ENCODE results near the gene MTUS2.

MTUS2 gene

GRCh38 chr13:28889086-28889732 is 69.1 kb downstream of the MTUS2 start:
- Histone ChIP-seq H3K36me3 (ENCODE audit: insufficient read depth, low read length) (no peaks in the 10 kb centered on the region), H3K9me3 (ENCODE audit: insufficient read depth, low read depth, low read length) (peaks cover 39% of the 10 kb centered on the region), H3K4me1 (ENCODE audit: insufficient read depth, low read length) (no peaks in the 10 kb centered on the region), H3K4me3 (ENCODE audit: low read length) (no peak overlapping the region), H3K27me3 (ENCODE audit: insufficient read depth, low read length) (no peaks in the 10 kb centered on the region), H3K27ac (ENCODE audit: low read depth, low read length) (no peak overlapping the region), H3K9ac (ENCODE audit: low read depth, low read length) (no peak overlapping the region)
- WGBS, result 75% methylated on average over 6 of the region's 6 CpGs

- H3K27ac ChIP-seq (ENCODE audit: low read depth, low read length), result no peak overlapping the region
- WGBS, result 66% methylated on average over 3 of the region's 3 CpGs
- no peaks in the 10 kb centered on the region for H3K36me3 ChIP-seq (ENCODE audit: insufficient read depth, low read length)
- peaks cover 51% of the 10 kb centered on the region for H3K9me3 ChIP-seq (ENCODE audit: insufficient read depth, low read depth, low read length)
- H3K9ac ChIP-seq (ENCODE audit: low read depth, low read length), result no peak overlapping the region
- no peaks in the 10 kb centered on the region for H3K27me3 ChIP-seq (ENCODE audit: insufficient read depth, low read length)
- H3K4me3 ChIP-seq (ENCODE audit: low read length), result no peak overlapping the region
- no peaks in the 10 kb centered on the region for H3K4me1 ChIP-seq (ENCODE audit: insufficient read depth, low read length)
Measured at GRCh38 chr13:28890712-28891111, 70.6 kb downstream of the MTUS2 start.

- no peak overlapping the region for H3K9ac ChIP-seq (ENCODE audit: low read depth, low read length)
- no peaks in the 10 kb centered on the region for H3K36me3 ChIP-seq (ENCODE audit: insufficient read depth, low read length)
- no peak overlapping the region for H3K4me3 ChIP-seq (ENCODE audit: low read length)
- peaks cover 74% of the 10 kb centered on the region for H3K9me3 ChIP-seq (ENCODE audit: insufficient read depth, low read depth, low read length)
- H3K27me3 ChIP-seq (ENCODE audit: insufficient read depth, low read length), result no peaks in the 10 kb centered on the region
- no peak overlapping the region for H3K27ac ChIP-seq (ENCODE audit: low read depth, low read length)
- H3K4me1 ChIP-seq (ENCODE audit: insufficient read depth, low read length), result no peaks in the 10 kb centered on the region
- whole genome bisulfite sequencing, result 84% methylated on average over 2 of the region's 2 CpGs
Measured at GRCh38 chr13:28918030-28918429, 97.9 kb downstream of the MTUS2 start.

GRCh38 chr13:28922341-28922740 is 102.2 kb downstream of the MTUS2 start:
- no peaks in the 10 kb centered on the region for H3K4me1 ChIP-seq (ENCODE audit: insufficient read depth, low read length)
- H3K4me3 ChIP-seq (ENCODE audit: low read length), result no peak overlapping the region
- H3K27me3 ChIP-seq (ENCODE audit: insufficient read depth, low read length), result no peaks in the 10 kb centered on the region
- 92% methylated on average over 6 of the region's 6 CpGs for WGBS
- H3K9me3 ChIP-seq (ENCODE audit: insufficient read depth, low read depth, low read length), result peaks cover 67% of the 10 kb centered on the region
- H3K9ac ChIP-seq (ENCODE audit: low read depth, low read length), result no peak overlapping the region
- H3K36me3 ChIP-seq (ENCODE audit: insufficient read depth, low read length), result no peaks in the 10 kb centered on the region
- H3K27ac ChIP-seq (ENCODE audit: low read depth, low read length), result no peak overlapping the region

- WGBS, result 66% methylated on average over 2 of the region's 2 CpGs
- no peak overlapping the region for H3K27ac ChIP-seq (ENCODE audit: low read depth, low read length)
- no peak overlapping the region for H3K4me3 ChIP-seq (ENCODE audit: low read length)
- no peaks in the 10 kb centered on the region for H3K36me3 ChIP-seq (ENCODE audit: insufficient read depth, low read length)
- H3K27me3 ChIP-seq (ENCODE audit: insufficient read depth, low read length), result no peaks in the 10 kb centered on the region
- peaks cover 41% of the 10 kb centered on the region for H3K9me3 ChIP-seq (ENCODE audit: insufficient read depth, low read depth, low read length)
- H3K9ac ChIP-seq (ENCODE audit: low read depth, low read length), result no peak overlapping the region
- no peaks in the 10 kb centered on the region for H3K4me1 ChIP-seq (ENCODE audit: insufficient read depth, low read length)
Measured at GRCh38 chr13:28935104-28935503, 115.0 kb downstream of the MTUS2 start.

GRCh38 chr13:28942906-28943305 is 122.8 kb downstream of the MTUS2 start:
- Histone ChIP-seq H3K36me3 (ENCODE audit: insufficient read depth, low read length) (no peaks in the 10 kb centered on the region), H3K27ac (ENCODE audit: low read depth, low read length) (no peak overlapping the region), H3K27me3 (ENCODE audit: insufficient read depth, low read length) (no peaks in the 10 kb centered on the region), H3K9ac (ENCODE audit: low read depth, low read length) (no peak overlapping the region), H3K4me3 (ENCODE audit: low read length) (no peak overlapping the region), H3K9me3 (ENCODE audit: insufficient read depth, low read depth, low read length) (peaks cover 45% of the 10 kb centered on the region), H3K4me1 (ENCODE audit: insufficient read depth, low read length) (no peaks in the 10 kb centered on the region)
- no CpG with 5 or more reads among the region's 2 CpGs for WGBS

- Histone ChIP-seq H3K9me3 (ENCODE audit: insufficient read depth, low read depth, low read length) (peaks cover 49% of the 10 kb centered on the region; the same call in 1 of the 2 replicates), H3K4me1 (ENCODE audit: insufficient read depth, low read length) (no peaks in the 10 kb centered on the region), H3K27ac (ENCODE audit: low read depth, low read length) (no peak overlapping the region), H3K36me3 (ENCODE audit: insufficient read depth, low read length) (no peaks in the 10 kb centered on the region), H3K27me3 (ENCODE audit: insufficient read depth, low read length) (no peaks in the 10 kb centered on the region), H3K4me3 (ENCODE audit: low read length) (no peak overlapping the region), H3K9ac (ENCODE audit: low read depth, low read length) (no peak overlapping the region)
- WGBS, result 72% methylated on average over 3 of the region's 4 CpGs
Measured at GRCh38 chr13:28953714-28954418, 133.7 kb downstream of the MTUS2 start.

GRCh38 chr13:28954419-28954725 is 134.2 kb downstream of the MTUS2 start:
- Histone ChIP-seq H3K4me1 (ENCODE audit: insufficient read depth, low read length) (no peaks in the 10 kb centered on the region), H3K36me3 (ENCODE audit: insufficient read depth, low read length) (no peaks in the 10 kb centered on the region), H3K9me3 (ENCODE audit: insufficient read depth, low read depth, low read length) (peaks cover 51% of the 10 kb centered on the region; the same call in 1 of the 2 replicates), H3K27ac (ENCODE audit: low read depth, low read length) (no peak overlapping the region), H3K27me3 (ENCODE audit: insufficient read depth, low read length) (no peaks in the 10 kb centered on the region), H3K9ac (ENCODE audit: low read depth, low read length) (no peak overlapping the region), H3K4me3 (ENCODE audit: low read length) (no peak overlapping the region)
- WGBS, result 79% methylated on average over 5 of the region's 5 CpGs

GRCh38 chr13:28954810-28955209 is 134.7 kb downstream of the MTUS2 start:
- no peaks in the 10 kb centered on the region for H3K4me1 ChIP-seq (ENCODE audit: insufficient read depth, low read length)
- no peak overlapping the region for H3K4me3 ChIP-seq (ENCODE audit: low read length)
- WGBS, result 83% methylated on average over 5 of the region's 5 CpGs
- H3K27ac ChIP-seq (ENCODE audit: low read depth, low read length), result no peak overlapping the region
- H3K9ac ChIP-seq (ENCODE audit: low read depth, low read length), result no peak overlapping the region
- H3K36me3 ChIP-seq (ENCODE audit: insufficient read depth, low read length), result no peaks in the 10 kb centered on the region
- H3K9me3 ChIP-seq (ENCODE audit: insufficient read depth, low read depth, low read length), result peaks cover 51% of the 10 kb centered on the region
- H3K27me3 ChIP-seq (ENCODE audit: insufficient read depth, low read length), result no peaks in the 10 kb centered on the region

- Histone ChIP-seq H3K27me3 (ENCODE audit: insufficient read depth, low read length) (no peaks in the 10 kb centered on the region), H3K36me3 (ENCODE audit: insufficient read depth, low read length) (no peaks in the 10 kb centered on the region), H3K4me3 (ENCODE audit: low read length) (no peak overlapping the region), H3K27ac (ENCODE audit: low read depth, low read length) (no peak overlapping the region), H3K9ac (ENCODE audit: low read depth, low read length) (no peak overlapping the region), H3K9me3 (ENCODE audit: insufficient read depth, low read depth, low read length) (peaks cover 54% of the 10 kb centered on the region), H3K4me1 (ENCODE audit: insufficient read depth, low read length) (no peaks in the 10 kb centered on the region)
- WGBS, result 81% methylated on average over 1 of the region's 2 CpGs
Measured at GRCh38 chr13:28955264-28955966, 135.3 kb downstream of the MTUS2 start.

- Histone ChIP-seq H3K9ac (ENCODE audit: low read depth, low read length) (no peak overlapping the region), H3K4me3 (ENCODE audit: low read length) (no peak overlapping the region), H3K4me1 (ENCODE audit: insufficient read depth, low read length) (no peaks in the 10 kb centered on the region), H3K27ac (ENCODE audit: low read depth, low read length) (no peak overlapping the region), H3K36me3 (ENCODE audit: insufficient read depth, low read length) (no peaks in the 10 kb centered on the region), H3K9me3 (ENCODE audit: insufficient read depth, low read depth, low read length) (peaks cover 52% of the 10 kb centered on the region), H3K27me3 (ENCODE audit: insufficient read depth, low read length) (no peaks in the 10 kb centered on the region)
- whole genome bisulfite sequencing, result 88% methylated on average over 10 of the region's 11 CpGs
Measured at GRCh38 chr13:28958018-28958417, 137.9 kb downstream of the MTUS2 start.

Measured in HUES64 (cell line).